ENCODE measurements around the gene TEC.

GRCh38 chr4:48152259-48152658 is 117.4 kb downstream of the TEC start:
- TF ChIP-seq CTCF (IDR thresholded peaks at IDR 0.05) (no peak), POLR2A (IDR thresholded peaks at IDR 0.05) (no peak)
